ENCODE data around the gene TCOF1.

- no peak for TF ChIP-seq EZH2 (IDR thresholded peaks at IDR 0.05; ENCODE audit: borderline replicate concordance, insufficient read depth, low read depth, low read length, poor library complexity, severe bottlenecking)
- TF ChIP-seq CTCF (IDR thresholded peaks at IDR 0.05): no peak
Measured at GRCh38 chr5:150386024-150386855, 28.7 kb downstream of the TCOF1 start.
